Measurements from ENCODE around the gene CLASP1. TPM values are rescaled to one million over a fixed set of nuclear protein-coding genes. Genes with fewer than 3 reads are reported as not detected.

CLASP1 gene
- total and polyA plus RNA-seq, 2 of the 8 experiments (the other 6 are each of a cell fraction or from before 2014, with no cell fraction given), result 7.3 to 53.9 TPM

DNA sequence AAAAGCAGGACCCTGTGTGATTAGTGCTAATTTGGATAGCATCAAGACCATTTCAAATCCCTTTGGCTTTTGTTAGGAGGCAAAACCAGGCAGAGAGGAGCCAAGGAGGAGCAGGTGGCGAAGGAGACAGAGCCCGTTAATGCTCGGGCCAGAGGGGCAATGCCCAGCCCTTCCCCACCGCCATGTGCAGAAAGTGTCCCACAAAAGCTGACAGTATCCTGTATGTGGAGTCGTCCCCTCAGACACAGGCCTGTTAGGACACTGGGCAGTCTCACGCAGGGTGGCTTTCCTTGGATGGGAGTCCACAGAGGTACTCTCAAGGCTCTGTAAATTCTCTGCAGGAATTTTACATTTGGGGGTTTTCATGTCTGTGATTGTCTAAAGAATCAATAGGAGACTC, 319.5 kb downstream of the CLASP1 start:
- WGBS, 2 experiments (ENCODE audit: extremely low coverage in 1 of 2, insufficient coverage in 1 of 2, insufficient read length in 1 of 2, insufficient replicate concordance in 2 of 2, low coverage in 1 of 2, low lambda C conversion rate in 2 of 2, missing lambda C conversion rate in 1 of 2), result 93% methylated on average over 6 of the region's 6 CpGs; no CpG with 5 or more reads in 1 of the 2 experiments
- Histone ChIP-seq H2BK5ac (ENCODE audit: low read depth, low read length) (no peak overlapping the region), H3K27ac (ENCODE audit: low read depth, low read length) (no peak overlapping the region), H3K27me3 (replicated peaks in 1 of 4; ENCODE audit: control insufficient read depth in 3 of 4, extremely low read depth in 1 of 4, insufficient read depth in 3 of 4, low read length in 3 of 4) (no peaks in the 10 kb centered on the region), H2BK15ac (ENCODE audit: low read length) (no peak overlapping the region), H4K5ac (ENCODE audit: insufficient read length, low read depth, low read length) (no peak overlapping the region), H3K18ac (ENCODE audit: extremely low read depth, low read length) (no peak overlapping the region), H2AK5ac (ENCODE audit: low read depth, low read length) (no peak overlapping the region), H2BK20ac (ENCODE audit: low read length) (no peak overlapping the region), H3K56ac (replicated peaks; ENCODE audit: insufficient read length, low read depth, low read length) (no peak overlapping the region), H4K20me1 (replicated peaks in 1 of 2; ENCODE audit: control insufficient read depth in 1 of 2, insufficient read depth in 2 of 2, low read length in 2 of 2) (no peaks in the 10 kb centered on the region), H3K36me3 (ENCODE audit: control insufficient read depth in 2 of 4, insufficient read depth in 4 of 4, low read length in 3 of 4) (no peaks in the 10 kb centered on the region), H3K79me1 (ENCODE audit: low read depth, low read length) (no peaks in the 10 kb centered on the region), H3K23ac (ENCODE audit: insufficient read length) (no peak overlapping the region), H4K8ac (ENCODE audit: extremely low read depth, insufficient read depth, low read length) (no peak overlapping the region), H3K4me3 (ENCODE audit: extremely low read depth in 1 of 4, insufficient read depth in 2 of 4, low read depth in 3 of 4, low read length in 4 of 4) (no peak overlapping the region), H3K9ac (replicated peaks in 1 of 4; ENCODE audit: extremely low read depth in 1 of 4, low read depth in 3 of 4, low read length in 3 of 4) (no peak overlapping the region), H3K14ac (ENCODE audit: insufficient read length) (no peak overlapping the region), H3K4ac (replicated peaks; ENCODE audit: insufficient read length, low read depth, low read length) (no peak overlapping the region), H3K4me2 (ENCODE audit: insufficient read depth in 1 of 2, low read depth in 2 of 2, low read length in 2 of 2) (no peak overlapping the region), H3K9me3 (ENCODE audit: insufficient read depth in 2 of 2, low read depth in 1 of 2, low read length in 1 of 2) (no peaks in the 10 kb centered on the region), H4K91ac (replicated peaks; ENCODE audit: insufficient read length, low read length) (no peak overlapping the region), H2BK12ac (ENCODE audit: low read depth, low read length) (no peak overlapping the region), H2AFZ (ENCODE audit: low read length) (no peak overlapping the region), H2BK120ac (replicated peaks; ENCODE audit: low read depth, low read length) (no peak overlapping the region), H3K4me1 (replicated peaks in 1 of 4; ENCODE audit: control insufficient read depth in 3 of 4, insufficient read depth in 4 of 4, low read length in 3 of 4) (peaks cover 0 to 3% (median 1%) of the 10 kb centered on the region in 4 experiments; a peak in 2 of 7 replicates), H3K23me2 (ENCODE audit: low read depth, low read length) (no peaks in the 10 kb centered on the region), H3K79me2 (ENCODE audit: control insufficient read depth in 1 of 2, insufficient read depth in 2 of 2, low read length in 2 of 2) (no peaks in the 10 kb centered on the region)
- DNase-seq (ENCODE audit: low read depth in 1 of 2, low spot score in 2 of 2), result no peak
- FAIRE-seq, result no peak
- POLR2A ChIA-PET (ENCODE audit: partially characterized antibody), result no interaction called here
- CTCF ChIA-PET (ENCODE audit: partially characterized antibody), result interaction anchor here (0.7 to 3.4 kb wide), 4 partner anchors 12 to 235 kb away, joined by 3 to 17 read pairs (median 4); no protein-coding TSS in a partner anchor
- TF ChIP-seq JUND (IDR thresholded peaks at IDR 0.05; ENCODE audit: low read length), result no peak
- no peak for TF ChIP-seq FOSL1 (IDR thresholded peaks at IDR 0.05; ENCODE audit: insufficient read depth, low read depth, low read length)

All from H1 (cell line).